NCI-H1105 (cell line): ENCODE measurements around the gene ARHGAP40.

ENCODE experiments used
- DNase-seq: peaks from one replicate; lab custom pipeline; 2025; lab: John Stamatoyannopoulos, UW

ARHGAP40 gene

GRCh38 chr20:38651562-38651961 is 50.0 kb downstream of the ARHGAP40 start:
- DNase-seq: no peak

DNA sequence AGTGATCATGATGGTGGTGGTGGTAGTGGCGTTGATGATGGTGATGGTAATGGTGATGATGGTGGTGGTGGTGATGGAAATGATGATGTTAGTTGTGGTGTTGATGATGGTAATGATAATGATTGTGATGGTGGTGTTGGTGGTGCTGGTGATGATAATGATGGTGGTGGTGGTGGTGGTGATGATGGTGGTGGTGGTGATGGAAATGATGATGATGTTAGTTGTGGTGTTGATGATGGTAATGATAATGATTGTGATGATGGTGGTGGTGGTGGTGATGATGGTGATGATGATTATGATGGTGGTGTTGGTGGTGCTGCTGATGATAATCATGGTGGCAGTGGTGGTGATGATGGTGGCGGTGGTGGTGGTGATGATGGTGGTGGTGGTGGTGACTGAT is 51.4 kb downstream of the ARHGAP40 start:
- DNase-seq: no peak

DNA sequence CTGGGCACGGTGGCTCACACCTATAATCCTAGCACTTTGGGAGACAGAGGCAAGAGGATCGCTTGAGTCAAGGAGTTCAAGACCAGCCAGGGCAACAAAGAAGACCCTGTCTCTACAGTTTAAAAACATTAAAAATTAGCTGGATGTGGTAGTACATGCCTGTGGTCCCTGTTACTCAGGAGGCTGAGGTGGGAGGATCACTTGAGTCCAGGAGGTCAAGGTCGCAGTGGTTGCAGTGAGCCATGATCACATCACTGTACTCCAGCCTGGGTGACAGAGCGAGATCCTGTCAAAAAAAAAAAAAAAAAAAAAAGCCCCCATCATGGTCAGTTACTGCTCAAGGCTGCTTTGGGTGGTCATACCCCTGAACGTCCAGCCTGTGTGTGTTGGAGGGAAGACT is 55.8 kb downstream of the ARHGAP40 start:
- no peak for DNase-seq

DNA sequence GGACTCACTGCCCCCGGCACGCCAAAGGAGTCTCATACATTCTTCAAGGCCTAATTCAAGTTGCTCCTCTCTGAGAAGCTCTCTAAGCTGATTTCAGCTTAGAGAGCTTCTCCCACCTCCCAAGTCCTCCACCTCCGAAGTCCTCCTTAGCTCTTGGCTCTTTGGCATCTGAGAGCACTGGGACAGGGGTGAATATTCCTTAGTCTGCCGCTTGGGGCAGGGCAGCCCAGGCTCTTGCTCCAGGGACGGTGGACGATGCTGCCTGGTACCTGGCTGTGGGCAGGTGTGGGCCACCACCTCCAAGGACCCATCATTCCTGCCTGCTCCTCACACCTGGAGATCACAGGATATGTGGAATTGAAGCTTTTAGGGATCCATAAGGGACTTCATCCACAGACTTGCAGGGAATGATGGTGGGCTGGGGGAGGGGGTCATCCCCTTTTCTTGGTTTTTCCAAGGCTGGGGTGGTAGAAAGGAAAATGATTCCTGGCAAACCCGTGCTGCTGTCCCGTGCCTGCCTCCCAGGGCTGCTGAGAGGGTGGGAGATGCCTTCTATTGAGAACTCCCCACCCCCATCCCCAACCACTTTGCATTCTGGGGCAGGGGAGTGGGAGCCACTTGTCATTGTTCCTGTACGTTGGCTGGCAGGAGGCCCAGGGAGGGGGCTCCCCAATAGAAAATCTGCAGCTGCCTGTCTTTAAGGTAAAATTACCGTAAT is 57.4 kb downstream of the ARHGAP40 start:
- peak; percentile 80 for DNase-seq

- DNase-seq: no peak
These were observed 57.9 kb downstream of the ARHGAP40 start for GRCh38 chr20:38659597-38659880.

GRCh38 chr20:38660429-38660828 is 58.8 kb downstream of the ARHGAP40 start:
- DNase-seq: no peak

GRCh38 chr20:38663660-38664059 is 62.1 kb downstream of the ARHGAP40 start:
- no peak for DNase-seq

DNA sequence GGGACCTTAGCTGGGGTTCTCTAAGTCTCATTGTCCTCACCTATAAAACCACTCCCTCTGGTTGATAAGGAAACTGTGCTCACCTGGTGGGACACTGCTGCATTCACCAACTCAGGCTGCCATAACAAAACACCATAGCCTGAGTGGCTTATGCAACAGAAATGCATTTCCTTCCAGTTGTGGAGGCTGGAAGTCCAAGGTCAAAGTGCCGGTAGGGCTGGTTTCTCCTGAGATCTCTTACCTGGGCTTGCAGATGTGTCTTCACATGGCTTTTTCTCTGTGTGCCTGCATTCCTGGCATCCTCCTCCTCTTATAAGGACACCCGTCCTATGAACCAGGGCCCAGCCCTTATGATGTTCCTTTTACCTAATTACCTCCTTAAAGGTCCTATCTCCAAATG is 62.7 kb downstream of the ARHGAP40 start:
- no peak for DNase-seq

DNA sequence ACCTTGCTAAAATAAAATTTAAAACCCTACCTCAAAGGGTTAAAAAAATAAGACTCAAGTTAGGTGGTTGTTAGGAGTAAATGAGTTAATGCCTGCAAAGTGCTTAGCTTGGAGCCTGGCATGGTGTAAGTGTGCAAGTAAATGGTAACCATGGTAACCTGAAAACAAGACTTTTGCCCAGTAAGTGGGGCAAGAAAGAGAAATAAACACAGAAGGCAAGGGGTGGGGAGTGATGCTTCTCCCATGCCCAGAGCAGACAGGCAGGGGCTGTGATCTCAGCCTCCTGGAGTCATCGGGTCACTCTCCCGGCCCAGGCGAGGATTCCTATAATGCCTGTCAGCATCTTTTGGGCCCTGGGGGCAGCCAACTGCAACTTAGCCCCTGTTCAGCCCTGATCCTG is 63.5 kb downstream of the ARHGAP40 start:
- no peak for DNase-seq

DNA sequence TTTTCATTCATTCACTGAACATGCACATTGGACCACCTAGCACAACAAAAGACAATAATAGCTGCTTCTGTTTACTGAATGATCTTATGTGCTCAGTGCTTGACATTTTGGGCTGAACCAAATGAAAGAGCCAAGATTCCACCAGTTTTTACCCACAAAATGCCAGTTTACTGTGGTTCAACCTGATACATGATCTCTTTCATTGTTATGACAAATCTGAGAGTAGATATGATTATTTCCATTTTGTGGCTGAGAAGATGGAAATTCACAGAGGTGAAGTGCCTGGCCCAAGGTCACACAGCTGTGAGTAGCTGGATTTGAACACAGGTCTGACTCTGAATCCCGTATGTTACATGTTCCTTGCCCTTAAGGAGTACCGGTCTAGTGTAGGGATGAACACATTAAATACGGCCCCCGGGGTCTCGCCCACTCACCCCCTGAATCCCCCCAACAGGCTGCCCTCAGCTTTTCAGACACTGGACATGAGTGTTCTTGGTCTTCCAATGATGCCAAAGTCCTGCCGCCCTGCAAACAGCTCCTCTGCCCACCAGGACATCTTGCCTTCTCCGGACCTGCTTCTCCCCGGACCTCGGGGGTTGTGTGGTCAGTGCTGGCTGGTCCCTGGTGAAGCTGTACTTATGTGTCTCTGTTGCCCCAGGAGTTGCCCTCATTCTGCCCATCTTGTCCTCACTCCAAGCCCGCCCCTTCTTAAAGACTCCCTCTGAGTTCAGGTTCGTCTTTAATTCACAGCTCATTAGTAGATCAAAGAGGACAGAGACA is 64.1 kb downstream of the ARHGAP40 start:
- no peak for DNase-seq

DNA sequence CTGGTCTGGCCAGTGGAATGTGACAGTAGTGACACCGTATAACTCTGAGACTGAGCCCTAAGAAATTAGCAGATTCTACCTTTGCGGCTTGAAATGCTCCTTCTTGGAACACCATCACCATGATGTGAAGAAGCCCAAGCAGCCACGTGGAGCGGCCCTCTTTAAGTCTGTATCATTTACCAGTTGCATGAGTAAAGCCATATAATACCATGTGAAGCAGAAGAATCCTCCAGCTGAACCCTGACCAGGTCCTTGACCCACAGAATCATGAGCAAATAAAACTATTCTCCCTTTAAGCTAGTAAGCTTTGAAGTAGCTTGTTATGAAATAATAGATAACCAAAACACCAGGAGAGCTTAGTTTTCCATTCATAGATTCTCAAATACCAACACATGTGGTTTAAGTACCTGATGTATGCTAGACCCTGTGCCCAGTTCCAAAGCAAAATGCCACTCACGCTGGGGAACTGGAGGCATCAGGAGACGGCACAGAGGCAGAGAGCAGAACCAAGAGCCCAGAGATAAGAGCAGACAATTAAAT is 65.9 kb downstream of the ARHGAP40 start:
- no peak for DNase-seq

GRCh38 chr20:38669688-38670087 is 68.1 kb downstream of the ARHGAP40 start:
- DNase-seq: no peak

DNA sequence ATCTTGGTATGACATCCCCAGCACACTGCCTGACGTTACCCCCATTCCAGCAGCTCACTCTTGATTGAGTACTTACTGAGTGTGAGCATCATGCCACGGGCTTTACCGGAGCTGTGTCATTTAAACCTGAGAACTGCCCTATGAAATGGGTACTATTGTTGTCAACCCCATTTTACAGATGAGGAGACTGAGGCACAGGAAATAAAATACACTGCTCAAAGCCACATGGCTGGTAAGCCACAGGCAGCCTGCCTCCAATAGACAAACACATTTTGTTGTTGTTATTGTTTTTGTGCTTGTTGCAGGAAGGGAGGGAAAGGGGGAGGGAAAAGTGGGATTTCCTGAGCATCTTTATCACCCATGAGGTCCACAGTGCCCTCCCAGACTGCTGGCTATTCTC is 69.2 kb downstream of the ARHGAP40 start:
- no peak for DNase-seq

DNA sequence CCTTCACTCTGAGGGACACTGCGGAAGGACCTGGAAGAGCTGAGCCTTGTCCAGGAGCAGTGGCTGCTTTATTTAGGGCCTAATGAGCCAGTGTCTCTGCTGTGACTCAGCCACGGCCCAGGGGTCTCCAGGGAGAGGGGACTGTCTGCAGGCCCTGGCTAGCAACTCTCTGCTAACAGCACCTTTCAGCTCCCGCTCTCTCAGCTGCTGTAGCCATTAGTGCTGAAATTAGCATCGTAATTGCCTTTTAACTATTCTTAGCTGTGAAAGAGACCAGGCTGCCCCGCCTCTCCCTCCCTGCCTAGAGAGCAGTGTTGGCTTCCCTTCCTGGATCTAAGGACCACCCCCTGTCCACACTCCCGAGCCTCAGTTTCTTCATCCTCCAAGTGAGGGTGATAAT is 69.6 kb downstream of the ARHGAP40 start:
- DNase-seq: peak; percentile 61

GRCh38 chr20:38671701-38672292 is 70.2 kb downstream of the ARHGAP40 start:
- no peak for DNase-seq

DNA sequence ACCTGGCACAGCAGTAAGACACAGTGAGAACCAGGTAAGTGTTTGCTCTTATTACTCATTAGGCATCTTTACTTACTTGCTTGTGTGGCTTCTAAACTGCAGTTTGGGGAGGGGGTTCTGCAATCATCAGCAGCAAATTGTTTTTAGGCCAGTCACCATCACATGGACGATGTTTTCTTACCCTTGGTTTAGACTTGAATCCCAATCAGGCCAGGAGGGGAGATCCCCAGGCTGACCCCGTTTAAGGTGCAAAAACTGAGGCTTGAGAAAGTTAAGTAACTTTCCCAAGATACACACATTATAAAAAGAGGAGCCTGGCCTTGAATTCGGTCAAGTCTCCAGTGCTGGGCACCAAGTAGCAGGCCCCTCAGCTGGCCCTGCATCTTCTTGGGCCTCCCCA is 70.9 kb downstream of the ARHGAP40 start:
- DNase-seq: no peak

GRCh38 chr20:38673261-38673660 is 71.7 kb downstream of the ARHGAP40 start:
- DNase-seq: no peak

DNA sequence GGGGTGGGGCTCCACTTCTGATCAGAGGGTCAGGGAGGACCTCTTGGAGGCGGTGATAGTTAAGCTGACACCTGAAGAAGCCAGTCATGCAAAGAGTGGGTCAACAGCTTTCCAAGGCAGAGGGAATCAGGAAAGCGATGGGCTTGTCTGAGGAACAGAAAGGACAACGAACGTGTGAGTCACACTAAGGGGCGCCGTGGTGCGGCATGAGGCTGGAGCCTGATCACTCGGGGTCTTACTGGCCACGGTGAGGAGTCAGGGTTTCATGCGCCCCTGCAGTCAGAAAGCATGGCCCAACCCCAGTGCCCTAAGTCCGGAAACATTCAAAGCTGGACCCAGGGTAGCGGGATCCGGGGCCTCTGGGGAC is 72.1 kb downstream of the ARHGAP40 start:
- no peak for DNase-seq

GRCh38 chr20:38674092-38674764 is 72.6 kb downstream of the ARHGAP40 start:
- no peak for DNase-seq

GRCh38 chr20:38674765-38675133 is 73.1 kb downstream of the ARHGAP40 start:
- DNase-seq: no peak

DNA sequence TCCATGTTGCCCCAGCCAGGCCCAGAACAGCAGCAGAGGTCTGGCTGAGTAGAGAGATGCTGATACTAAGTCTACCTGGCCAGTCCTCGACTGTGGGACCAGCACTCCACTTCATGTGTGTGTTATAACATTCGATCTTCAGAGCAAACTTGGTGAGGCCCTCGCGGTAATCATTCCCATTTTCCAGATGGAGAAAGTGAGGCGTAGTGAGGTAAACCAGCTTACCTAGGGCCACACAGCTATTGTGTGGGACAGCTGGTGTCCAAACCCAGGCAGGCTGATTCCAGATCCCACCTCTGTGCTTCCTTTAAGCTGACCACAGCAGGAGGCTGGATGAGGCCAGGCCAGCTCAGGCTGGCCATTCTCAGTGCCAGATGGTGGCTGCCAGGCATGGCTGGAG is 75.0 kb downstream of the ARHGAP40 start:
- DNase-seq: no peak

DNA sequence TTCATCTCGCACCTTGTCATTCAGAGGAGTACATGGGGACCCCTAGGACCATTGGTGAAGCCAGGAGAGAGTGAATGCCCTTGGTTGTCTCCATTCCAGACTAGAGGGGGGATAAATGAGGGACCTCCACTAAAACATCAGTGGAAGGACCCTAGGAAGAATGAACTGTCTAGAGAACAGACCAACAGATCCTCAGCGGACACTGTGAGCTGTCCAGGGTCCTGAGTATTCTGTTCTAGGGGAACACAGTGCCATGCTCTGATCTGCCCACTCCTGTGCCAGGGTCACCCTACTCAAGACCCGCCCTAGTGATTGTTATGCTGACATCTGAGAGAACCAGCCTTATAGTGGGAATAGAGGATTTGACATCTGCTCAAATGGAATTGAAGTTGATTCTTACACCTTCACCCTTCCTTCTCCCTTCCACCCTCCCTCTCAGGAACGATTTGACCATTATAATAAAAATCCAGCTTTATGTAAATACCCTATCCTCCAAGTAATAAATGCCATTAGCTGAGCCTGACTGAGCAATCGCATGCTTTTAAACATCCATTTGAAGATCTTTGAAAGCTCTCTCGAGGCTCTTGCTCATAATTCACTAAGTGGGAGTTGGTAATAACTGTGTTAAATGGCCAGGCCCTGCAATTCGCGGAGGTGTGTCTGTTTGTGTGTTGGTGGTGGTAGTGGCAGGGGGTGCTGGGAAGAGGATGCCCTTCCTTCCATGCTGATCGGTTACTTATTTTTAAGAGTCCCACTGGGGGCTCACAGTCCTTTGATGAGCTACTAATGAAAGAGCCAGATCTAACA is 79.1 kb downstream of the ARHGAP40 start:
- DNase-seq: no peak
